Skin epidermis (tissue), 12 donors: ENCODE results near the gene HDAC8.

ENCODE experiments used
- H3K27ac ChIP-seq, 21 experiments: fragments of 200-600 bp; sonication (generic) in 11 of 21; one replicate each; pipeline ENCODE4 v1.5.0; 2020; ENCODE audit warnings: mild to moderate bottlenecking in 3 of 21, inconsistent platforms in 2 of 21, moderate library complexity in 2 of 21
- H3K4me3 ChIP-seq, 7 experiments: fragments of 200-600 bp; sonication (generic) in 2 of 7; one replicate each; pipeline ENCODE4 v1.5.0; 2020; ENCODE audit warnings: inconsistent platforms in 2 of 7, mild to moderate bottlenecking in 2 of 7, moderate library complexity in 1 of 7

The HDAC8 gene

DNA sequence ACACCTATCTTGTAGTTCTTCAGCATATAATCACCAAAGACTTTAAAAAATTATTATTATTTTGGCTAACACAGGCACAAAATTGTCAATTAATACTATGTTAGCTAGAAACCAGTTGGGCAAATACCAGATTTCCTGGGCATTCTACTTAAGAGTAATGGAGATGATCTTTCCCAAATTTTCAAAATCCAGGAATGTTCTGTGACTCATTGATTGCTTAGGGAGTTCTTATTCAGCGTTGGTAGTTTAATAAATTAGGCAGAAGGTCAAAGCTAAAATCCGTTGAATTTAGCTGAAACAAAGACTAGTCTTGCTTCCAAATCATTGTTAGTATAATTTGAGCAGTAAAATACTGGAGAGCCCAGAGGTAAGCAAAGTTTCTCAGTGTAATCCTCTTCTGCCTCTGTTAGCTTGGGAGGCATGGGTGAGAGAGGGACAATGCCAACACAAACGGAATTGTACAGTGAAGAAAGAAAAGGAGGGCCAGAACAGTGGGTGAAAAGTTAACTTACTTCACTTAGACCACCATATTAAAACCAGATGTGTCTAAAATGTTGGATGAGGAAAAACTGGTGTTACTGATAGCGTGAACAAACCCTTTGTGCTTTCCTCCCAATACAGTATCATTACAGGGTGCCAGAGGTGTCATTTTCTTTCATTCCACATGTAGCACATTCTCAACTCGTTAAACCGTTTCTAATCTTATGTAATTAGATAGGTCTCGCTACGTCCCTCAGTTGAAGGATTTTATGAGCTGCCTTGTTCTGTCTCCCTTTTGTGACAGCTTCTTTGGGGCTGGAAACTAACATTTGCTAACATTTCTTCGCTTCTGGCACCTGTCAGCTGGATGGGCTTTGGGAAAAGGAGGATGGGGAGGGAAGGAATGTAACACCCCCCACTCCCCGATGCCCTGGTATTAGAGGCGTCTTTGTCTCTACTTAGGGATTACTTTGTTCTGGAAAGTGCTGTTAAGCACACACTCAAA, 179.5 kb downstream of the HDAC8 start:
- Histone ChIP-seq H3K27ac (no peak overlapping the region), H3K4me3 (no peak overlapping the region)

DNA sequence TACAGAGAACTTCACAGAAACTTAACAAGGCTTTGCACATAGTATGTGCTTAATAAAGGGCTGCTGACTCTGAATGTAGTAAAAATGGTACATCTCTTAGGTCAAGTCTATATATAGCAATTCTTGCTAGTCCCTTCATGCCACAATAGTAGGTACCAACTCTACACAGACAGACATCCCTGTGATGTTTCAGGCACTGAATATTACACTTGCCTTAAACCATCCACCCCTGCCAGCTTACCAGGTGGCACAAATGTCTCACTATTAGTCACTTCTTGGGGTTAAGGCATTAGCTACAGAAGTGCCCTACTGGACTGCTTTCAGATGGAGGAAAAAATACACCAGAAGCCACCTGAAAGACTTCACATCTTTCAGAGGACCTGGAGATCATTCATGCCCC, 180.6 kb downstream of the HDAC8 start:
- H3K4me3 ChIP-seq = no peak overlapping the region
- H3K27ac ChIP-seq = no peak overlapping the region

DNA sequence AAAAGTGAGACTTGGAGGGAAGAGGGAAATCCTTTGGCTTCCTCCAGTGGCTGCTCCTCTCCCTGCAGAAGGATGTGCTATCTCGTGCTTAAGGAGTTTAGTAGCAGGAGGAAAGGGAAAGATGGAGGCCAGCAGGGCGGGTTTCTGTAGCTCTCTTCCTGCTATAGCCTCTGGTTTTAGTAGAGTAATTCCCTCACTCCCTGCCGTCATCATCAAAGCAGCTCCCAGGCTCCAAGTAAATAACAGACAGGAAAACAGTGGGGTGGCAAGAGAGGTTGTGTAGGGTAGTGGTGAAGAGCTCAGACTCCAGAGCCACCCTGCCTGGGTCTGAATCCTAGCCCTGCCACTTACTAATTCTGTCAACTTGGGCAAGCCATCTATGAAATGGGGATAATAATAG, 185.4 kb downstream of the HDAC8 start:
- no peak overlapping the region for H3K27ac ChIP-seq

DNA sequence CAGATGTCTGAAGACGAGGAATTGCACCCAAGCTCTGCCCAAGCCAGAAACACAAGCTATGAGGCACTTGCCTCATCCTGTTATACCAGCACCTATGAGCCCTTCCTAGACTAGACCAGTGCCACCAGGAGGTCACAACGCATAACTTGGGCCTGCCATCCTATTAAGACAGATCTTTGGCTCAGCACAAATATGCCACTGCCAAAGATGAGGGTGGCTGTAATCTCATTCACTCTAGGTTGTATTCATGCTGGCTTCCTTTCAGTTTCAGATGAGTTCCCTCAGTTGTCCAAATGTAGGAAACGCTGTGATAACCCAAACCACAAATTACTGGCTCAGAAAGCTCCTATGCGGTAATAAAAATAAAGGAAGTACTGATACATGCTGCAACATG, 190.4 kb downstream of the HDAC8 start:
- Histone ChIP-seq H3K4me3 (no peak overlapping the region), H3K27ac (no peak overlapping the region)

More for the DNA sequence above, 185.4 kb downstream of the HDAC8 start:
- no peak overlapping the region for H3K4me3 ChIP-seq

- H3K27ac ChIP-seq = no peak overlapping the region
These were observed 191.0 kb downstream of the HDAC8 start for GRCh38 chrX:72381439-72382201.

DNA sequence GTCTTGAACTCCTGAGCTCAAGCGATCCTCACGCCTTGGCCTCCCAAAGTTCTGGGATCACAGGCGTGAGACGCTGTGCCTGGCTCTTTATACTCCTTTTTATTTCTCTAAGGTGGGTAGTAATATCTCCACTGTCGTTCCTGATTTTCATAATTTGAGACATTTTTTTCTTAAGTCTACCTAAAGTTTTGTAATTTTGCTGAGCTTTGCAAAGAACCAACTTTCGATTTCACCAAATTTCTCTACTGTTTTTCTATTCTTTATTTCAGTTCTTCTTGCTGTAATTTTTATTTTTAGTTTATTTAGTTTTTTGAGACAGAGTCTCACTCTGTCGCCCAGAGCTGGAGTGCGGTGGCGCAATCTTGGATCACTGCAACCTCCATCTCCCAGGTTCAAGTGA, 196.5 kb downstream of the HDAC8 start:
- Histone ChIP-seq H3K27ac (no peak overlapping the region), H3K4me3 (no peak overlapping the region)

More at GRCh38 chrX:72381439-72382201, 191.0 kb downstream of the HDAC8 start:
- no peak overlapping the region for H3K4me3 ChIP-seq

GRCh38 chrX:72373136-72373535, 199.5 kb downstream of the HDAC8 start:
- Histone ChIP-seq H3K27ac (no peak overlapping the region), H3K4me3 (no peak overlapping the region)

GRCh38 chrX:72372735-72373134, 199.9 kb downstream of the HDAC8 start:
- no peak overlapping the region for H3K27ac ChIP-seq
- no peak overlapping the region for H3K4me3 ChIP-seq

- Histone ChIP-seq H3K4me3 (no peak overlapping the region), H3K27ac (no peak overlapping the region)
These were observed 201.2 kb downstream of the HDAC8 start for GRCh38 chrX:72371405-72371804.

DNA sequence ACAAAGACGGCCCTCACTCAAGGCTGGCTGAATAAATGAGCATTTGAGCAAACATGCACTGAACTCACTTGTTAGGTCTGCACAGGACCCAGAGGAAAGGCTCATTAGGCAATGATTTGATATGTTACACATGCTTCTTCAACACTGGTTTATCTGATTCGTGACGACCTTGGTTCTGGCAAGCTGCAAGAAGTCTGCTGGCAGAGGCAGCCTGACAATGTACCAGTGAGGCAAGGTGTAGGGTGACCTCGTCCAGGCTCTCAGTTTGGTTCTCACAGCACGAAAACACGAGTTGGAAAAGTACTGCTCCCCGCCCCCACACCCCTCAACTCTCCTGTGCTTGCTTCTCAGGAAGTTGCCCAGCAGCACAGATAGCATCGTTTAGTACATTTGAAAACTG, 203.8 kb downstream of the HDAC8 start:
- no peak overlapping the region for H3K27ac ChIP-seq
- H3K4me3 ChIP-seq = no peak overlapping the region

DNA sequence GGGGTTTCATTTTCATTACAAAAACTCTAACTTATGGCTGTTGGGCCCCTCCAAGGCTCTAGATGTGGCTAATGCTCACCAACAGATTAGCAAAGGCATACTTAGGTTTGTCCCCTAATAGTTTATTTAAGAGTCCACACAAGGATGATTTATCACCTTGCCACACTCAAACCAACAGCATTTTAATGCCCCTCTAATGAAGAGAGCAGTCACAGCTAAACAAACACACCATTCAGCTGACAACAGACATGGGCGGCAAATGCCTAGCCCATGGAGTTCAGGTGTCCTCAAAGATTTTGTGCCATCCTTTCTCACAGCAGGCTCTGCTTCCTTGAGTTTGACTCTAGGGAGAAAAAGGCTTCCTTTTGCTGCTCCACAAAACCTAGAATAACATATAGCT, 205.1 kb downstream of the HDAC8 start:
- H3K27ac ChIP-seq = no peak overlapping the region

DNA sequence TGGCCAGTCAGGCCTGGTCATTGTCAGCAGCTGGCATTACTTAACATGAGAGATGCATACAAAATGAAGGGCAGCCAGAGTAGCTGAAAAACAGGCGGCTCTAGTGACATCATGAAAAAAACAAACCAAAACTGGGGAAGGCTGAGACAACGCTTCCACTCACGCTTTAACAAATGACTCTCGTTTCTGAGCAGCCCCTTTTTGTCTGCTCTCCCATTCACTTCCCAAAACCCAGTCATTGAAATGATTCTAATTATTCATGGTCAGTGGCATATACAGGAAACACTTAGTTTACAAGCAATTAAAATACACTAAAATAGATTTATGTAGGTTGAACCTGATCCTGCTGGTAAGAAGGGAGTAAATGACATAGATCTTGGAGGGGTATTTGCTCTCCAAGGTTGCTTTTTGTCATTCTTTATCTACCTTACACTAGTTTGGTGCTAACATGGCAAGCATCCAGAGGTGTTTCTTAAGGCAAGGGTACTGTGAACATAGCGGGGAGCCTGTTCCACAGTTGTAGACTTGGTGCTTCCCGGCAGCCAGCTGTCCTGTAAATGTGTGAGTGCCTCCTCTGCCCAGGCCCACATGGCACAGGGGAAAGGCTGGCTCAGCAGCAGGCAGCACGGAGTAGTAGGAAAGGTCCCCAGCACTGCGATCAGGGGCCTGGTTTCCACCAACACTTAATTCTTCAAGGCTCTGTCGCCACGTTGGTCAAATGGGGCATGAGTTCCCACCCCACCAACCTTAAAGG, 205.8 kb downstream of the HDAC8 start:
- no peak overlapping the region for H3K4me3 ChIP-seq
- H3K27ac ChIP-seq = no peak overlapping the region

More for the DNA sequence above, 205.1 kb downstream of the HDAC8 start:
- no peak overlapping the region for H3K4me3 ChIP-seq

DNA sequence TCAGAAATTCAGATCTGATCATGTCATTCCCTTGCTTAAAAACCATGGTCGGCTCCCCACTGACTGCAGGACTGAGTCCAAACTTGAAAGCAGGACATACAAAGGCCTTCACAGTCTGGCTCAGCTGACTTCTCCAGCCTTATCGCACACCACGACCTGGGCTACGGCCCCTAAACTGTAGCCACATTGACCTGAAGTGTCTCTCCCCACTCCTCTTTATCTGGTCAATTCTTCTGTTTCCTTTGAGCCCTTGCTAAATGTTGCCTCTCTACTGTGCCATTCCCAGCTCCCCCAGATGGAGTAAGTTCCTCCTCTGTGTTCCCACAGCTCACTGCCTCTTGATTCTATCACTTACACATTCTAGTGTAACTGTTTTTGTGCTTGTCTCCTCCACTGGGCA, 206.5 kb downstream of the HDAC8 start:
- H3K27ac ChIP-seq = no peak overlapping the region
- no peak overlapping the region for H3K4me3 ChIP-seq

DNA sequence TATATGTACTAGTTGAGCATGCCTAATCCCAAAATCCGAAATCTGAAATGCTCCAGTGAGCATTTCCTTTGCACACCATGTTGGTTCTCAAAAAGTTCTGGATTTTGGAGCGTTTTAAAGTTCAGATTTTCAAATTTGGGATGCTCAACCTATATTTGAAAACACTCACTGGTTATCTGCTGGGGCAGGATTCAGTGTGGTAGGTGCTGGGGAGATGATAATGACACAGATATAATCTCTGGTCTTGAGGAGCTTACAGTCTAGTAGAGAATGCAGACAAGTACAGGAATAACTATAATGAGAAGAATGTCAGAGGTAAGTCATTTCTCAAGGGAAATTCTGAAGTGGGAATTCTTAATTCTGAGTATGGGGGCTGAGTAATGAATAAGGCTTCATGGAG, 207.5 kb downstream of the HDAC8 start:
- no peak overlapping the region for H3K4me3 ChIP-seq
- no peak overlapping the region for H3K27ac ChIP-seq

- Histone ChIP-seq H3K4me3 (no peak overlapping the region), H3K27ac (no peak overlapping the region)
These were observed 212.3 kb downstream of the HDAC8 start for GRCh38 chrX:72360326-72360725.

DNA sequence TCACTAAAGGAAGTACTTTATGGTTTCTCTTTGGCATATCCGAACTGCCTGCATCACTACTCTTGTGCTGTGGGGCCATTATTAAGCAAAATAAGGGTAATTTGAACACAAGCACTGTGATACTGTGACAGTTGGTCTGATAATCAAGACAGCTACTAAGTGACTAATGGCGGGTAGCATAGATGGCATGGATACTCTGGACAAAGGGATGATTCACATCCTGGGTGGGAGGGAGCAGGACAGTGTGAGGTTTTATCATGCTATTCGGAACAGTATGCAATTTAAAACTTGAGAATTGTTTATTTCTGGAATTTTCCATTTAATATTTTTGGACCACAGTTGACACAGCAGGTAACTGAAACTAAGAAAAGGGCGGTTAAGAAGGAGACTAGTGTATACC, 214.3 kb downstream of the HDAC8 start:
- no peak overlapping the region for H3K4me3 ChIP-seq
- H3K27ac ChIP-seq = no peak overlapping the region

GRCh38 chrX:72352786-72353185, 219.9 kb downstream of the HDAC8 start:
- no peak overlapping the region for H3K4me3 ChIP-seq
- no peak overlapping the region for H3K27ac ChIP-seq

- H3K27ac ChIP-seq = no peak overlapping the region
- H3K4me3 ChIP-seq = no peak overlapping the region
These were observed 220.9 kb downstream of the HDAC8 start for GRCh38 chrX:72351606-72352334.

DNA sequence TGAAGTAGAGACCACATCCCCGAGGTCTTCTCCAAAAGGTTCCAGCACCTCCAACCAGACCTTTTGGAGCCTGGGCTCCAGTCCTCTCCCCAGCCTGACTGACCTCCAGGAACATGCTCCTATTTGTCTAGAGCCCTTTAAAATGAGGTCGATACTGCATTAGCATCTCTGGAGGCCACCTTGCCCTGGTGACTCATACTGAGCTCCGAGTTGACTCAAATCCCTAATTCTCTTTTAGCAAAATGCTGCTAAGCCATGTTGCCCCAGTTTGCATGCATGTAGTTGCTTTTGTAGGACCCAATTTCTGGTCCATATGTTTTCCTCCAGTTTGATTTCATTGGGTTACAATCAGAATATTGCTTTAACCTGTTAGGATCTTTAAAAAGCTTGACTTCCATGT, 223.5 kb downstream of the HDAC8 start:
- H3K27ac ChIP-seq = no peak overlapping the region
- H3K4me3 ChIP-seq = no peak overlapping the region
